GM19099 (cell line): Measurements from ENCODE around the gene GMPR.

Source experiments
- POLR2A ChIP-seq: IDR thresholded peaks from 3 replicates; pipeline ENCODE4 v1.6.1; 2011; ENCODE audit warnings: low read depth; ENCODE audit not compliant: insufficient read length; ENCODE audit errors: extremely low read depth

The GMPR gene

GRCh38 chr6:16257999-16258708, 19.8 kb downstream of the GMPR start:
- TF ChIP-seq POLR2A: no peak

DNA sequence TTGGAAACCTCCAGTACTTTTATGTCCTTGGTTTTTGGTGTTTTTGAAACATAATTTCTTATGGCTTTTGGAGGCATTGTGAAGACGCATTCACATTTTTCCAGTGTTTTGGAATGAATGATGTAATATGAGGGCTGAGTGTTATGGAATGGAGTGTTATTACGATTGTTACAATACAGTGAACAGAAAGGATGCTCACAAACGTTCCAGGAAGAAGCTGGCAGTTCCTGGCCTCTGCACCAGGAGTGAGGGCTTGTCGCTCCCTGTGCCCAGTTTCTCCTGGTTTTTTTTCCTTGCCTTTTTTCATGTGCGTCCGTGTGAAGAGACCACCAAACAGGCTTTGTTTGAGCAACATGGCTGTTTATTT, 20.3 kb downstream of the GMPR start:
- no peak for TF ChIP-seq POLR2A

- TF ChIP-seq POLR2A: no peak
Measured at GRCh38 chr6:16264785-16265184, 26.4 kb downstream of the GMPR start.

DNA sequence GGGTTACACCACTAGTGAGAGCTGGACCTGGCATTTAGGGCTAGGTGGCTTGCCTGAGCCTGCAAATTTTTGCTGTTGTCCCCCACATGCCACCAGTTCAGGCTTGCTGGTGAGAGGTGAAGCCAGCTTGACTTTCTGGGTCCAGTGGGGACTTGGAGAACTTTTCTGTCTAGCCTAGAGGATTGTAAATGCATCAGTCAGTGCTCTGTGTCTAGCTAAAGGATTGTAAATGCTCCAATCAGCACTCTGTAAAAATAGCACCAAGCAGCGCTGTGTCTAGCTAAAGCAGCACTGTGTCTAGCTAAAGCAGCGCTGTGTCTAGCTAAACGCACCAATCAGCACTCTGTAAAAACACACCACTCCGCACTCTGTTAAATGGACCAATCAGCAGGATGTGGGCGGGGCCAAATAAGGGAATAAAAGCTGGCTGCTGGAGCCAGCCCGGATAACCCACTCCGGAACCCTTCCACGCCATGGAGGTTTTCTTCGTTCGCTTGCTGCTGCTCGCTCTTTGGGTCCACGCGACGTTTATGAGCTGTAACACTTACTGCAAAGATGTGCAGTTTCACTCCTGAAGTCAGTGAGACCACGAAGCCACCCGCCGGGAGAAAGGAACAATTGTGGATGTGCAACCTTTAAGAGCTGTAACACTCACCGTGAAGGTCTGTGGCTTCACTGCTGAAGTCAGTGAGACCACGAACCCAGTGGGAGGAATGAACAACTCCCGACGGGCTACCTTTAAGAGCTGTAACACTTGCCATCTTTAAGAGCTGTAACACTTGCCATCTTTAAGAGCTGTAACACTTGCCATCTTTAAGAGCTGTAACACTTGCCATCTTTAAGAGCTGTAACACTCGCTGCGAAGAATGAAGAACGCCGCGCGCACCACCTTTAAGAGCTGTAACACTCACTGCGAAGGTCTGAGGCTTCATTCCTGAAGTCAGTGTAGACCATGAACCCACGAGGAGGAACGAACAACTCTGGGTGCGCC, 27.3 kb downstream of the GMPR start:
- no peak for TF ChIP-seq POLR2A

DNA sequence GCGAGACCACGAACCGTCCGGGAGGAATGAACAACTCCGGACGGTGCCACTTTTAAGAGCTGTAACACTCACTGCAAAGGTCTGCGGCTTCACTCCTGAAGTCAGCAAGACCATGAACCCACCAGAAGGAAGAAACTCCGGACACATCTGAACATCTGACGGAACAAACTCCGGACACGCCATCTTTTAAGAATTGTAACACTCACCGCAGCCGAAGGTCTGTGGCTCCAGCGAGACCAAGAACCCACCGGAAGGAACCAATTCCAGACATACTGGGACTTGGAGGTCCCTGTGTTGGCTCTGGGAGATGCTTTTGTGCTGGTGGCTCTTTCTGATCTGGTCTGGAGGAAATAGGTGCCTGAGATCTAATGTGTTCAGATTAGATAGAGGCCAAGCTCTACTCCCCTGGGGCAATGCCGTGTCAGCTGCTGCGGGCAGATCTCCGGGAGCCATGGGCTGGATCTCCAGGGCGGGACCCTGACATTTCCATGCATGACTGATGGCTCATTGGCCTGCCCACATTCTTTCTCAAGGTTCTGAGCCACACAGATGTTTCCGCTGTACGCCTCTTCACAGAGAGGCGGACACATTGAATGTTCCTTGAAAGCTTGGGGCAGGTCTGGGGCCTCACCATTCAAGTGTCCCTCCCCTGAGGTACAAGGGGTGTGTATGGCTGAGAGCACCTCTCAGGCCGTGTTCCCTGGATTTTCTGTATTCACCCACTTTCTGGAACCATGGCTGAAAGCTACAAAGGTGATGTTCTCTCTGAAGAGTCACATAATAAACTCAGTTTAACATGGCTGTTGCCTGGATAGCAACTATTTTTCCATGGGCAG, 29.3 kb downstream of the GMPR start:
- no peak for TF ChIP-seq POLR2A

GRCh38 chr6:16270178-16270794, 31.9 kb downstream of the GMPR start:
- TF ChIP-seq POLR2A: no peak

DNA sequence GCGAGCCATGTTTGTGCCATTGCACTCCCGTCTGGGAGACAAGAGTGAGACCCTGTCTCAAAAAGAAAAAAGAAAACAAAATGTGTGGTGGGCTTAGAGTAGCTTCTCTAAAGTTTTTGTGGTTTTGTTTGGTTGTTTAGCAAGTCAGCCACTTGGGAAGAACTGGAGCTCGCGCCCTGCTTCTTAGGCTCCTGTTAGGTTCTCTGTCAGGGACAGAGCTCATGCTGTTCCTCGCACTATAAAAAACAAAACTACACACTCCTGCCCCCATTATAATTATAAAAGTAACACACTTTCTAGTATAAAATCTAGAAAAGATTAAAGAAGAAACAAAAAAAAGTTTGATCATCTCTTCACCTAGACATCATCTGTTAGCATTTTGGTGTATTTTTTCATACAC, 33.0 kb downstream of the GMPR start:
- no peak for TF ChIP-seq POLR2A

DNA sequence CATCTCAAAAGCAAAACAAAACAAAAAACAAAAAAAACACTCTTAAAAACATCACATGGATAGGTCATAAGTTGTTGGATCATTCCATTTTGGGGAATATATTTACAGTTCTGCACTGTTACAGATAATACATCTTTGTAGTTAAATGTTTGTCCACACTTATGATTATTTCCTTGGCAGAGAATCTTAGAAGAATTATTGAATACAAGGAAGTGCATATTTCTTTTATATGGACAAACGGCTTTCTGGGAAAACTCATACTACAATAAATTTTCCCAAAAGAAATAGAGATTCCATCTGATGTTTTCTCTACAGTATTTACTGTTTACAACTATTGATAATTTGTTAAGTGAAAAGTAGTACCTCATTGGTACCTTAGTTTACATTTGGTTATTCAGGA, 33.8 kb downstream of the GMPR start:
- no peak for TF ChIP-seq POLR2A

- TF ChIP-seq POLR2A: no peak
Measured at GRCh38 chr6:16273256-16273655, 34.9 kb downstream of the GMPR start.

GRCh38 chr6:16274483-16274882, 36.1 kb downstream of the GMPR start:
- no peak for TF ChIP-seq POLR2A

- no peak for TF ChIP-seq POLR2A
Measured at GRCh38 chr6:16274885-16275589, 36.6 kb downstream of the GMPR start.

- TF ChIP-seq POLR2A: no peak
Measured at GRCh38 chr6:16277101-16277981, 39.0 kb downstream of the GMPR start.

DNA sequence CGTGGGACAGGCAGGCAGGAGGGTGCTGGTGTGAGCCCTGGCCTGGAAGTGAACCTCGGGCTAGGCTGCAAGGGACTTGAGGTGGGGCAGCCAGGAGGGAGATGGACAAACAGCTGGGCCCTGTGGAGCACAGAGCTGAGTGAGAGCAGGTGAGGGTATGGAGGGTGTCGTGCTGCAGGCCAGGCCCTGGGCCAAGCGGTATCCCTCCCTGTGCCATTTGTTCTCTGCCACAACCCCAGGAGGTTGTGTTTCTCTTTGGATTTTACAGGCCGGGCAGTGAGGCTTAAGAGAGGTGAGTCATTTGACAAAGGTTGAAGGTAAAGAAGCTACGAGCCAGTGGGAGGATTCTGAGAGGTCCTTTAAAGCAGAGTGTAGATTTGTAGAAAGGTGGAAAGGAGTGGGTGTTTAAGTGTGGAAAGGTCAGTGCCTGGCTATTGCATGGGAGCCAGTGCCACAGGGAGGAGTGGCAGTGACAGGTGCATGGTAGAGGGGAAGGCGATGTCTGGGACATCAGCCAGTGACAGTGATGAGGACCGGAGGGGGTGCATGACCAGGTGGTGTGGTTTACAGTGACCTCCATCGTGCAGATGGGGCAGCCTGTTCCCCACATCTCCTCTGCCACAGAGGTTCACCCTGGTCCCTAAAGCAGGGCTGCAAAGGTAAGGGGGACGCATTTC, 39.8 kb downstream of the GMPR start:
- TF ChIP-seq POLR2A: no peak
